Measurements from ENCODE around the gene CD274. TPM values are rescaled to one million over a fixed set of nuclear protein-coding genes. Genes with fewer than 3 reads are reported as not detected.
A peak's percentile ranks its signal among the peaks of the same experiment; 100 is the strongest.

Gene CD274
- total RNA-seq, 1 donor from 2014 or later, result not detected

GRCh38 chr9:5435912-5436311 is 14.4 kb upstream of the CD274 start:
- TF ChIP-seq CTCF (IDR thresholded peaks at IDR 0.05; ENCODE audit: partially characterized antibody, unreplicated experiment), result no peak
- no peak for DNase-seq
- Mint-ChIP-seq H3K4me3 (ENCODE audit: unreplicated experiment) (peak overlapping the region; percentile 95), H3K4me1 (ENCODE audit: low read depth, unreplicated experiment) (peaks cover 7% of the 10 kb centered on the region), H3K27ac (ENCODE audit: unreplicated experiment) (no peak overlapping the region), H3K36me3 (ENCODE audit: unreplicated experiment) (peaks cover 19% of the 10 kb centered on the region), H3K27me3 (ENCODE audit: unreplicated experiment) (no peaks in the 10 kb centered on the region), H3K9me3 (ENCODE audit: unreplicated experiment) (peaks cover 13% of the 10 kb centered on the region)

- no peak for TF ChIP-seq CTCF (IDR thresholded peaks at IDR 0.05; ENCODE audit: partially characterized antibody, unreplicated experiment)
- Mint-ChIP-seq H3K9me3 (ENCODE audit: unreplicated experiment) (peaks cover 13% of the 10 kb centered on the region), H3K27me3 (ENCODE audit: unreplicated experiment) (no peaks in the 10 kb centered on the region), H3K27ac (ENCODE audit: unreplicated experiment) (no peak overlapping the region), H3K4me1 (ENCODE audit: low read depth, unreplicated experiment) (peaks cover 7% of the 10 kb centered on the region), H3K4me3 (ENCODE audit: unreplicated experiment) (peak overlapping the region; percentile 95), H3K36me3 (ENCODE audit: unreplicated experiment) (peaks cover 19% of the 10 kb centered on the region)
- DNase-seq, result no peak
Observed at GRCh38 chr9:5436441-5436840, 13.9 kb upstream of the CD274 start.

GRCh38 chr9:5437254-5438216 is 12.8 kb upstream of the CD274 start, which contains the start of gene PLGRKT:
TSS of gene PLGRKT (minus strand) at chr9:5437925. CDS start at chr9:5431977, 5,948 bp downstream.
- Mint-ChIP-seq H3K36me3 (ENCODE audit: unreplicated experiment) (peaks cover 10% of the 10 kb centered on the region), H3K4me3 (ENCODE audit: unreplicated experiment) (peak within 1 kb of the TSS; percentile 95), H3K4me1 (ENCODE audit: low read depth, unreplicated experiment) (peaks cover 7% of the 10 kb centered on the region), H3K27ac (ENCODE audit: unreplicated experiment) (peak within 1 kb of the TSS; percentile 87), H3K27me3 (ENCODE audit: unreplicated experiment) (no peaks in the 10 kb centered on the region), H3K9me3 (ENCODE audit: unreplicated experiment) (peaks cover 9% of the 10 kb centered on the region)
- TF ChIP-seq CTCF (IDR thresholded peaks at IDR 0.05; ENCODE audit: partially characterized antibody, unreplicated experiment), result no peak
- DNase-seq, result peak; percentile 89

- peak overlapping the region; percentile 95 for H3K4me3 Mint-ChIP-seq (ENCODE audit: unreplicated experiment)
- peaks cover 5% of the 10 kb centered on the region for H3K36me3 Mint-ChIP-seq (ENCODE audit: unreplicated experiment)
- H3K9me3 Mint-ChIP-seq (ENCODE audit: unreplicated experiment), result peaks cover 7% of the 10 kb centered on the region
- DNase-seq, result no peak
- H3K4me1 Mint-ChIP-seq (ENCODE audit: low read depth, unreplicated experiment), result peaks cover 7% of the 10 kb centered on the region
- TF ChIP-seq CTCF (IDR thresholded peaks at IDR 0.05; ENCODE audit: partially characterized antibody, unreplicated experiment), result no peak
- peak overlapping the region; percentile 87 for H3K27ac Mint-ChIP-seq (ENCODE audit: unreplicated experiment)
- no peaks in the 10 kb centered on the region for H3K27me3 Mint-ChIP-seq (ENCODE audit: unreplicated experiment)
Observed at GRCh38 chr9:5438301-5439162, 11.8 kb upstream of the CD274 start.
